Pancreas (tissue), 10 donors: Measurements from ENCODE around the gene COL19A1. TPM values are rescaled to one million over a fixed set of nuclear protein-coding genes. Genes with fewer than 3 reads are reported as not detected.

ENCODE experiments used
- ATAC-seq, 4 donors: fragments of 200-7000 bp; cut with Tn5 transposase; one replicate each; pipeline versions ENCODE4 v1.8.0 to v1.9.1; 2020; ENCODE audit warnings: mild to moderate bottlenecking in 4 of 4, moderate library complexity in 4 of 4
- DNase-seq, 6 donors: peaks; one replicate each; pipeline ENCODE4 v3.0.0-alpha.2; 2020
- FAIRE-seq: peaks from 2 replicates; lab custom pipeline; 2012; peaks lifted over from hg19 to GRCh38; lab: Jason Lieb, UNC
- H3K27ac ChIP-seq, 4 donors: fragments of 200-600 bp; sonication (generic); 1 replicate in 3 of 4; 2 replicates in 1 of 4; pipeline versions ENCODE4 v1.5.0 to v1.8.0; 2020
- H3K27me3 ChIP-seq, 4 donors: fragments of 200-600 bp; one replicate each; pipeline ENCODE4 v1.8.0; 2021
- H3K36me3 ChIP-seq, 3 donors: fragments of 200-600 bp; sonication (generic) in 1 of 3; one replicate each; pipeline versions ENCODE4 v1.5.0 to v1.8.0; 2020 to 2021
- H3K4me1 ChIP-seq, 3 donors: fragments of 200-600 bp; one replicate each; pipeline ENCODE4 v1.8.0; 2021
- H3K4me3 ChIP-seq, 4 donors: fragments of 200-600 bp; sonication (generic) in 2 of 4; one replicate each; pipeline versions ENCODE4 v1.5.0 to v1.8.0; 2020 to 2021
- H3K9me3 ChIP-seq, 4 donors: fragments of 200-600 bp; one replicate each; pipeline ENCODE4 v1.8.0; 2021
- CTCF ChIP-seq, 4 donors: fragments of 200-600 bp; sonication (generic) in 3 of 4; IDR thresholded peaks; one replicate each; pipeline versions ENCODE4 v1.5.0 to v1.8.0; 2021; ENCODE audit warnings: antibody characterized with exemption in 4 of 4
- WGBS, 2 donors: extraction: QIAGEN DNeasy Blood & Tissue Kit; methylation state at CpG; one replicate each; pipeline ENCODE4 v1.1.7; 2013; 5-methylcytosine and 5-hydroxymethylcytosine counted together
- intact Hi-C, 3 donors: fragments of 100-400 bp; cut with DNase I; formaldehyde crosslinking; loops; one replicate each; pipeline versions ENCODE4 v1.11.1 to v1.14.2; 2022
- polyA plus RNA-seq, 2 donors: library from polyadenylated mRNA; stranded (reverse); fragments of 200-250 nt; gene quantifications; one replicate each; pipeline ENCODE4 v1.2.3, GENCODE V29; 2013
- total RNA-seq, 6 donors: library from RNA; stranded (reverse); fragmentation: NEBNext Ultra II Directional in 4 of 6; extraction: Animal tissue kit (Norgen Biotek cat#: 25700) in 4 of 6; gene quantifications; one replicate each; pipeline versions ENCODE4 v1.2.1 to v1.2.4, GENCODE V29; 2021 to 2023
- donor health status: healthy with polysubstance abuse.
- donor health status: DM: no; HTN: no; CAD: no; lungs with moderate emphysema.
- donor health status: DM: no; HTN: no; CAD: no.
- donor health status: control.
- donor health status: control.
- donor health status: Bipolar disorder and iron deficiency.
- donor health status: DM: yes; HTN: yes; CAD: no.
- donor health status: DM: no; HTN: no; CAD: no.
- donor health status: DM: no; HTN: no; CAD: no.
- donor health status: DM: yes; HTN: yes; CAD: no.

The COL19A1 gene
- total and polyA plus RNA-seq, 8 donors, result 0.04 to 0.86 (median 0.37) TPM

- Histone ChIP-seq H3K36me3 (no peaks in the 10 kb centered on the region), H3K4me3 (no peak overlapping the region), H3K4me1 (peaks cover 0 to 5% (median 0%) of the 10 kb centered on the region in 3 donors), H3K9me3 (no peaks in the 10 kb centered on the region), H3K27me3 (no peaks in the 10 kb centered on the region), H3K27ac (no peak overlapping the region)
- intact Hi-C loops, result no loop called here
- ATAC-seq (no peak), FAIRE-seq (no peak), DNase-seq (no peak)
- no peak for TF ChIP-seq CTCF (IDR thresholded peaks at IDR 0.05)
- 64 to 75% methylated on average over 2 of the region's 2 CpGs for WGBS, 2 donors
Observed at GRCh38 chr6:69846770-69847491, 19.4 kb upstream of the COL19A1 start.

GRCh38 chr6:69847492-69847788 is 18.9 kb upstream of the COL19A1 start:
- no peaks in the 10 kb centered on the region for H3K36me3 ChIP-seq
- no peak overlapping the region for H3K27ac ChIP-seq
- peaks cover 0 to 5% (median 0%) of the 10 kb centered on the region in 3 donors for H3K4me1 ChIP-seq
- DNase-seq, result no peak
- no peak overlapping the region for H3K4me3 ChIP-seq
- intact Hi-C loops, result no loop called here
- H3K9me3 ChIP-seq, result no peaks in the 10 kb centered on the region
- no peaks in the 10 kb centered on the region for H3K27me3 ChIP-seq
- TF ChIP-seq CTCF (IDR thresholded peaks at IDR 0.05), result no peak
- WGBS, 2 donors, result 69 to 73% methylated on average over 1 of the region's 1 CpG
- ATAC-seq, result no peak
- FAIRE-seq, result no peak

- no peaks in the 10 kb centered on the region for H3K36me3 ChIP-seq
- TF ChIP-seq CTCF (IDR thresholded peaks at IDR 0.05), result no peak
- intact Hi-C loops, result no loop called here
- no peaks in the 10 kb centered on the region for H3K9me3 ChIP-seq
- ATAC-seq (no peak), FAIRE-seq (no peak), DNase-seq (no peak)
- H3K27me3 ChIP-seq, result no peaks in the 10 kb centered on the region
- no peak overlapping the region for H3K27ac ChIP-seq
- H3K4me1 ChIP-seq, result peaks cover 0 to 5% (median 0%) of the 10 kb centered on the region in 3 donors
- WGBS, 2 donors, result 92% methylated on average over 4 of the region's 4 CpGs
- no peak overlapping the region for H3K4me3 ChIP-seq
Observed at GRCh38 chr6:69848552-69848951, 17.8 kb upstream of the COL19A1 start.

GRCh38 chr6:69852706-69853105 is 13.7 kb upstream of the COL19A1 start:
- no peak for FAIRE-seq
- intact Hi-C loops, result no loop called here
- WGBS, 2 donors, result 38 to 43% methylated on average over 1 of the region's 1 CpG

More at GRCh38 chr6:69852706-69853105, 13.7 kb upstream of the COL19A1 start:
- Histone ChIP-seq H3K4me1 (no peaks in the 10 kb centered on the region), H3K9me3 (no peaks in the 10 kb centered on the region), H3K4me3 (no peak overlapping the region), H3K27ac (no peak overlapping the region), H3K27me3 (no peaks in the 10 kb centered on the region), H3K36me3 (no peaks in the 10 kb centered on the region)
- DNase-seq (no peak), ATAC-seq (no peak)
- no peak for TF ChIP-seq CTCF (IDR thresholded peaks at IDR 0.05)
